Endothelial cell of umbilical vein (primary cell): ENCODE measurements around the gene HSH2D. TPM values are rescaled to one million over a fixed set of nuclear protein-coding genes. Genes with fewer than 3 reads are reported as not detected.

Experiments used
- BruUV-seq: library from RNA; stranded (reverse); fragments of 400-500 nt; replicated peaks from 2 replicates; lab custom pipeline; 2021; lab: Mats Ljungman, UMichigan
- CTCF ChIA-PET: fragments of 300-600, 350-600 bp; sonication (Branson Sonifier 250); formaldehyde crosslinking; loops from one replicate; lab custom pipeline; 2021; ENCODE audit warnings: antibody characterized with exemption, inconsistent platforms; lab: Charles Lee
- POLR2A ChIA-PET: fragments of 300-600, 350-600 bp; sonication (Branson Sonifier 250); formaldehyde crosslinking; loops from one replicate; lab custom pipeline; 2021; ENCODE audit warnings: antibody characterized with exemption, inconsistent platforms; lab: Charles Lee
- DNase-seq: peaks from one replicate; pipeline ENCODE4 v3.0.0-alpha.2; 2011; ENCODE audit warnings: low read depth, low spot score
- FAIRE-seq: peaks from 2 replicates; lab custom pipeline; 2011; peaks lifted over from hg19 to GRCh38; lab: Jason Lieb, UNC
- H2AFZ ChIP-seq: 2 replicates; pipeline ENCODE4 v1.6.0; 2012; ENCODE audit warnings: low read depth, low read length, control low read depth, inconsistent platforms
- H3K27ac ChIP-seq: 2 replicates; pipeline ENCODE4 v1.5.1; 2011; ENCODE audit warnings: low read depth, mild to moderate bottlenecking, control low read depth, low read length, moderate library complexity; ENCODE audit not compliant: insufficient read depth
- H3K27me3 ChIP-seq, 2 experiments: 2 replicates each; pipeline versions ENCODE4 v1.6.0 to v1.6.1; 2011; ENCODE audit warnings: low read length in 2 of 2, mixed read lengths in 1 of 2; ENCODE audit not compliant: control insufficient read depth in 2 of 2, insufficient read depth in 2 of 2
- H3K36me3 ChIP-seq, 2 experiments: 2 replicates in 1 of 2; 3 replicates in 1 of 2; pipeline ENCODE4 v1.5.1; 2011; ENCODE audit warnings: low read length in 2 of 2, mild to moderate bottlenecking in 1 of 2, moderate library complexity in 1 of 2; ENCODE audit not compliant: control insufficient read depth in 2 of 2, insufficient read depth in 2 of 2; ENCODE audit errors: extremely low read depth in 1 of 2
- H3K4me1 ChIP-seq: 3 replicates; pipeline ENCODE4 v1.5.1; 2011; ENCODE audit warnings: mild to moderate bottlenecking, low read length; ENCODE audit not compliant: control insufficient read depth, insufficient read depth; ENCODE audit errors: extremely low read depth
- H3K4me2 ChIP-seq: 2 replicates; pipeline ENCODE4 v1.6.1; 2011; ENCODE audit warnings: low read length, control low read depth, mixed read lengths; ENCODE audit not compliant: insufficient read depth
- H3K4me3 ChIP-seq, 3 experiments: fragments of 200-600 bp in 1 of 3; sonication (generic), shearing (Covaris generic) in 1 of 3; replicated peaks in 1 of 3; 2 replicates each; pipeline ENCODE4 v1.5.1; 2011 to 2016; ENCODE audit warnings: control low read depth in 3 of 3, low read length in 3 of 3, mild to moderate bottlenecking in 2 of 3, inconsistent platforms in 1 of 3, low read depth in 1 of 3, moderate library complexity in 1 of 3; ENCODE audit not compliant: insufficient read depth in 1 of 3
- H3K79me2 ChIP-seq: 2 replicates; pipeline ENCODE4 v1.6.0; 2012; ENCODE audit warnings: low read length, inconsistent platforms; ENCODE audit not compliant: control insufficient read depth, insufficient read depth
- H3K9ac ChIP-seq: replicated peaks from 2 replicates; pipeline ENCODE3; 2011; ENCODE audit warnings: low read length, control low read depth; ENCODE audit not compliant: insufficient read depth; ENCODE audit errors: extremely low read depth
- H3K9me1 ChIP-seq: replicated peaks from 3 replicates; pipeline ENCODE4 v1.6.0; 2011; ENCODE audit warnings: mild to moderate bottlenecking, low read length; ENCODE audit not compliant: control insufficient read depth, insufficient read depth; ENCODE audit errors: extremely low read depth
- H3K9me3 ChIP-seq: replicated peaks from 2 replicates; pipeline ENCODE4 v1.5.1; 2012; ENCODE audit warnings: low read length, inconsistent platforms; ENCODE audit not compliant: control insufficient read depth, insufficient read depth
- H4K20me1 ChIP-seq: replicated peaks from 2 replicates; pipeline ENCODE3; 2011; ENCODE audit warnings: mild to moderate bottlenecking, low read length; ENCODE audit not compliant: control insufficient read depth, insufficient read depth; ENCODE audit errors: extremely low read depth
- EZH2 ChIP-seq: IDR thresholded peaks from 2 replicates; pipeline ENCODE4 v1.6.1; 2012; ENCODE audit warnings: borderline replicate concordance, low read depth, mild to moderate bottlenecking, moderate library complexity, low read length, inconsistent platforms; ENCODE audit not compliant: severe bottlenecking
- FOS ChIP-seq: IDR thresholded peaks from 2 replicates; pipeline ENCODE4 v1.6.1; 2011; ENCODE audit warnings: mild to moderate bottlenecking, low read length, moderate library complexity, borderline replicate concordance; ENCODE audit not compliant: insufficient read depth
- GATA2 ChIP-seq: IDR thresholded peaks from 2 replicates; pipeline ENCODE4 v1.7.0; 2011; ENCODE audit warnings: low read depth, mild to moderate bottlenecking, moderate library complexity, mixed read lengths, low read length; ENCODE audit not compliant: insufficient read length, insufficient read depth
- JUN ChIP-seq: IDR thresholded peaks from 2 replicates; pipeline ENCODE4 v1.6.1; 2011; ENCODE audit warnings: borderline replicate concordance, low read depth; ENCODE audit not compliant: insufficient read length, insufficient read depth
- MYC ChIP-seq: IDR thresholded peaks from one replicate; pipeline ENCODE4 v1.6.1; 2011; ENCODE audit warnings: mild to moderate bottlenecking, low read depth, low read length
- POLR2A ChIP-seq: IDR thresholded peaks from 2 replicates; pipeline ENCODE4 v1.6.1; 2012; ENCODE audit warnings: low read depth, mild to moderate bottlenecking, control low read depth, low read length
- POLR2AphosphoS5 ChIP-seq: IDR thresholded peaks from 2 replicates; pipeline ENCODE4 v1.6.1; 2012; ENCODE audit warnings: low read depth, mild to moderate bottlenecking, control low read depth, low read length, moderate library complexity; ENCODE audit not compliant: insufficient read depth
- dilution Hi-C: fragments of 300-500 bp; cut with MboI; formaldehyde crosslinking; loops from one replicate; pipeline ENCODE4 v1.15.0; 2019; ENCODE audit warnings: low sequenced_read_pairs; ENCODE audit not compliant: extremely low pct_ligation_motif_present
- intact Hi-C: fragments of 100-400 bp; cut with micrococcal nuclease; formaldehyde crosslinking; loops from one replicate; pipeline ENCODE4 v1.10.0; 2022
- polyA plus RNA-seq, 4 experiments: library from polyadenylated mRNA; depleted of rRNA in 3 of 4; stranded (reverse) in 3 of 4; unstranded in 1 of 4; fragments of >200 nt; gene quantifications; 2 replicates each; pipeline versions ENCODE4 v1.2.1 to v1.2.3, GENCODE V29; 2011 to 2012; ENCODE audit warnings: missing spikeins in 1 of 4
- total RNA-seq: library from RNA; stranded (reverse); gene quantifications from 2 replicates; pipeline ENCODE4 v1.2.3, GENCODE V29; 2021
- TF ChIP-seq, protein P1 (sequence below): IDR thresholded peaks from 2 replicates; pipeline ENCODE4 v1.6.1; 2011; ENCODE audit not compliant: insufficient read depth, insufficient read length
- TF ChIP-seq, protein P2 (sequence below), 2 donors: IDR thresholded peaks; 1 replicate in 1 of 2; 2 replicates in 1 of 2; pipeline ENCODE4 v1.5.1; 2011; ENCODE audit warnings: low read length in 2 of 2, mild to moderate bottlenecking in 2 of 2, moderate library complexity in 2 of 2, control low read depth in 1 of 2, inconsistent platforms in 1 of 2, low read depth in 1 of 2; ENCODE audit not compliant: insufficient read depth in 1 of 2; ENCODE audit errors: extremely low read depth in 1 of 2

HSH2D gene
- total and polyA plus RNA-seq, 2 donors (not counting 3 experiments of a cell fraction or from before 2014, with no cell fraction given), result not detected

GRCh38 chr19:16190736-16191135 lies 47.3 kb downstream of the HSH2D start:
- DNase-seq (no peak), FAIRE-seq (no peak)
- no peak overlapping the region for H2AFZ ChIP-seq
- CTCF ChIA-PET, result no interaction called here
- dilution Hi-C loops, result no loop called here
- H3K79me2 ChIP-seq, result peaks cover 22% of the 10 kb centered on the region
- no peaks in the 10 kb centered on the region for H3K27me3 ChIP-seq
- no peaks in the 10 kb centered on the region for H3K9me3 ChIP-seq
- no peak overlapping the region for H3K27ac ChIP-seq
- H3K9me1 ChIP-seq, result no peaks in the 10 kb centered on the region
- no peak overlapping the region for H3K9ac ChIP-seq
- H4K20me1 ChIP-seq, result no peaks in the 10 kb centered on the region
- no TSS peak for BruUV-seq
- H3K36me3 ChIP-seq, result peaks cover 2 to 35% of the 10 kb centered on the region in 2 experiments
- intact Hi-C loops, result no loop called here
- H3K4me2 ChIP-seq, result no peak overlapping the region
- POLR2A ChIA-PET, result no interaction called here
- no peak overlapping the region for H3K4me3 ChIP-seq
- peaks cover 6% of the 10 kb centered on the region for H3K4me1 ChIP-seq
- TF ChIP-seq MYC, result no peak

DNA sequence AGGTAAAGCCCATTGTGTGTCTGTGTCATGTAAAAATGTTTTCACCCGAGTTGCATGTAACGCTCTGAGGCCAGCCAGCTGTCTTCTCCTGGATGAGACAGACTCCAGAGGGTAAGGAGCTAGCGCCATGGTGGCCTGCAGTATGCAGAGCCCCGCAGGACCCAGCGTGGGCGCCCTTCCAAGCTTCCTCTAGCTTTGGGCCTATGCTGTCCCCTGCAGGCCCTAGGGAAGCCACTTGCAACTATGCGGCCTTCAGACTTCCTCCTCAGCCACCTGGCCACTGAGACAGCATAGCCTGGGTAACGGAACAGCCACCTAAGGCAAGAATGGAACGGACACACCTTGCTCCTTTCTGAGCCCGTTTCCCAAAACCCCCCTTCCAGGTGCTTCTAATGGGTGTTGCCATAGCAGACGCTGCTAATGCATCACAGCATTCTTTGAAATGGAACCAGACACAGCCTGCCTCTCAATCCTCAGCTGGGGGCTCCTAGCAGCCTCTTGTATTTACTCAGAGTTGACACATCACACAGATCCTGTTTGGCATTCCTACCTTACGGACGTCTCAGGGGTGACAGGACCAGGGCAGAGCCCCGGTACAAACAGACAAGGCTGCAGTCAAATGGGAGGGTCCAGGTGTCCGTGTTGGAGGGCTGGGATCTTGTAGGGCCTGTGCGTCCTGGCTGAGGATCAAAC lies 47.9 kb downstream of the HSH2D start:
- TSS peak; percentile 2 for BruUV-seq
- CTCF ChIA-PET, result no interaction called here

More for the DNA sequence above, 47.9 kb downstream of the HSH2D start:
- H3K36me3 ChIP-seq, result peaks cover 2 to 35% of the 10 kb centered on the region in 2 experiments
- H3K27me3 ChIP-seq, result no peaks in the 10 kb centered on the region
- POLR2A ChIA-PET, result no interaction called here
- dilution Hi-C loops (no loop called here), intact Hi-C loops (no loop called here)
- FAIRE-seq, result no peak
- peaks cover 16% of the 10 kb centered on the region for H3K79me2 ChIP-seq
- H3K4me3 ChIP-seq, result no peak overlapping the region
- no peak overlapping the region for H3K4me2 ChIP-seq
- no peak overlapping the region for H2AFZ ChIP-seq
- peaks cover 2% of the 10 kb centered on the region for H3K4me1 ChIP-seq
- no peak overlapping the region for H3K9ac ChIP-seq
- no peaks in the 10 kb centered on the region for H3K9me1 ChIP-seq
- no peak overlapping the region for H3K27ac ChIP-seq
- DNase-seq, result no peak
- no peaks in the 10 kb centered on the region for H3K9me3 ChIP-seq
- no peaks in the 10 kb centered on the region for H4K20me1 ChIP-seq
- TF ChIP-seq FOS (no peak), GATA2 (no peak), EZH2 (no peak), POLR2A (no peak), JUN (no peak), POLR2AphosphoS5 (no peak), MYC (no peak)
- TF ChIP-seq, protein P1, sequence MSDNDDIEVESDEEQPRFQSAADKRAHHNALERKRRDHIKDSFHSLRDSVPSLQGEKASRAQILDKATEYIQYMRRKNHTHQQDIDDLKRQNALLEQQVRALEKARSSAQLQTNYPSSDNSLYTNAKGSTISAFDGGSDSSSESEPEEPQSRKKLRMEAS, result no peak
- TF ChIP-seq, protein P2, sequence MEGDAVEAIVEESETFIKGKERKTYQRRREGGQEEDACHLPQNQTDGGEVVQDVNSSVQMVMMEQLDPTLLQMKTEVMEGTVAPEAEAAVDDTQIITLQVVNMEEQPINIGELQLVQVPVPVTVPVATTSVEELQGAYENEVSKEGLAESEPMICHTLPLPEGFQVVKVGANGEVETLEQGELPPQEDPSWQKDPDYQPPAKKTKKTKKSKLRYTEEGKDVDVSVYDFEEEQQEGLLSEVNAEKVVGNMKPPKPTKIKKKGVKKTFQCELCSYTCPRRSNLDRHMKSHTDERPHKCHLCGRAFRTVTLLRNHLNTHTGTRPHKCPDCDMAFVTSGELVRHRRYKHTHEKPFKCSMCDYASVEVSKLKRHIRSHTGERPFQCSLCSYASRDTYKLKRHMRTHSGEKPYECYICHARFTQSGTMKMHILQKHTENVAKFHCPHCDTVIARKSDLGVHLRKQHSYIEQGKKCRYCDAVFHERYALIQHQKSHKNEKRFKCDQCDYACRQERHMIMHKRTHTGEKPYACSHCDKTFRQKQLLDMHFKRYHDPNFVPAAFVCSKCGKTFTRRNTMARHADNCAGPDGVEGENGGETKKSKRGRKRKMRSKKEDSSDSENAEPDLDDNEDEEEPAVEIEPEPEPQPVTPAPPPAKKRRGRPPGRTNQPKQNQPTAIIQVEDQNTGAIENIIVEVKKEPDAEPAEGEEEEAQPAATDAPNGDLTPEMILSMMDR (IDR thresholded peaks at IDR 0.05; ENCODE audit: extremely low read depth in 1 of 2, insufficient read depth in 1 of 2, low read depth in 1 of 2, low read length in 2 of 2), result no peak
